PC-9 (cell line): Measurements from ENCODE around the gene ATP4B. TPM values are rescaled to one million over a fixed set of nuclear protein-coding genes. Genes with fewer than 3 reads are reported as not detected.

Source experiments
- BruUV-seq: library from RNA; stranded (reverse); fragments of 400-500 nt; replicated peaks from 2 replicates; lab custom pipeline; 2021; lab: Mats Ljungman, UMichigan
- CTCF ChIA-PET: fragments of 300-600 bp; sonication (Branson Sonifier 250); formaldehyde crosslinking; loops from one replicate; lab custom pipeline; 2022; ENCODE audit warnings: antibody characterized with exemption; lab: Charles Lee
- POLR2A ChIA-PET: fragments of 300-600 bp; sonication (Branson Sonifier 250); formaldehyde crosslinking; loops from one replicate; lab custom pipeline; 2022; ENCODE audit warnings: antibody characterized with exemption; ENCODE audit not compliant: unreplicated experiment; lab: Charles Lee
- DNase-seq, 2 experiments: peaks; one replicate each; pipeline versions ENCODE4 v3.0.0 to v3.0.0-alpha.2; 2015 to 2022; ENCODE audit warnings: mixed read lengths in 1 of 2
- H2AFZ ChIP-seq: fragments of 200-600 bp; sonication (generic); 2 replicates; pipeline ENCODE4 v1.8.1; 2017; ENCODE audit warnings: antibody characterized with exemption
- H3F3A ChIP-seq: fragments of 200-600 bp; sonication (generic); 2 replicates; pipeline ENCODE4 v1.8.1; 2017; ENCODE audit warnings: antibody characterized with exemption, mild to moderate bottlenecking, low read depth; ENCODE audit not compliant: insufficient read depth
- H3K27ac ChIP-seq: fragments of 200-600 bp; sonication (generic); 2 replicates; pipeline ENCODE4 v1.6.1; 2016; ENCODE audit warnings: mixed run types
- H3K27me3 ChIP-seq: fragments of 200-600 bp; sonication (generic); 2 replicates; pipeline ENCODE4 v1.6.1; 2016; ENCODE audit warnings: low read depth, mixed run types; ENCODE audit not compliant: insufficient read depth
- H3K36me3 ChIP-seq: fragments of 200-600 bp; sonication (generic); 2 replicates; pipeline ENCODE4 v1.6.1; 2016; ENCODE audit warnings: low read depth, mixed run types
- H3K4me1 ChIP-seq: fragments of 200-600 bp; sonication (generic); replicated peaks from 2 replicates; pipeline ENCODE4 v1.6.1; 2016; ENCODE audit warnings: mixed run types; ENCODE audit not compliant: insufficient read depth
- H3K4me2 ChIP-seq: fragments of 200-600 bp; sonication (generic); 2 replicates; pipeline ENCODE4 v1.6.1; 2017; ENCODE audit warnings: mixed run types
- H3K4me3 ChIP-seq: fragments of 200-600 bp; sonication (generic); 2 replicates; pipeline ENCODE4 v1.6.1; 2016; ENCODE audit warnings: mixed run types
- H3K79me2 ChIP-seq: fragments of 200-600 bp; sonication (generic); 2 replicates; pipeline ENCODE4 v1.6.1; 2017; ENCODE audit warnings: low read depth, mixed run types
- H3K9me2 ChIP-seq: fragments of 200-600 bp; sonication (generic); 2 replicates; pipeline ENCODE4 v1.8.1; 2017; ENCODE audit warnings: mild to moderate bottlenecking; ENCODE audit not compliant: insufficient read depth
- H3K9me3 ChIP-seq: fragments of 200-600 bp; sonication (generic); 2 replicates; pipeline ENCODE4 v1.8.1; 2016; ENCODE audit warnings: low read depth; ENCODE audit not compliant: insufficient read depth
- H4K20me1 ChIP-seq: fragments of 200-600 bp; sonication (generic); 2 replicates; pipeline ENCODE4 v1.8.1; 2017; ENCODE audit not compliant: insufficient read depth
- EZH2 ChIP-seq: fragments of 200-600 bp; sonication (generic); IDR thresholded peaks from 2 replicates; pipeline ENCODE4 v1.8.0; 2017; ENCODE audit warnings: antibody characterized with exemption, low read depth
- intact Hi-C: fragments of 100-400 bp; cut with micrococcal nuclease; formaldehyde crosslinking; loops from one replicate; pipeline ENCODE4 v1.10.0; 2022; ENCODE audit not compliant: unreplicated experiment
- total RNA-seq: library from RNA; stranded (reverse); gene quantifications from 2 replicates; pipeline ENCODE4 v1.2.3, GENCODE V29; 2021
- TF ChIP-seq, protein P1 (sequence below): fragments of 200-600 bp; sonication (generic); conservative IDR thresholded peaks from 2 replicates; pipeline ENCODE4 v1.6.1; 2017; ENCODE audit warnings: mixed run types, antibody characterized with exemption, mild to moderate bottlenecking, moderate library complexity

ATP4B gene
- total RNA-seq, 1 experiment from 2014 or later = not detected

DNA sequence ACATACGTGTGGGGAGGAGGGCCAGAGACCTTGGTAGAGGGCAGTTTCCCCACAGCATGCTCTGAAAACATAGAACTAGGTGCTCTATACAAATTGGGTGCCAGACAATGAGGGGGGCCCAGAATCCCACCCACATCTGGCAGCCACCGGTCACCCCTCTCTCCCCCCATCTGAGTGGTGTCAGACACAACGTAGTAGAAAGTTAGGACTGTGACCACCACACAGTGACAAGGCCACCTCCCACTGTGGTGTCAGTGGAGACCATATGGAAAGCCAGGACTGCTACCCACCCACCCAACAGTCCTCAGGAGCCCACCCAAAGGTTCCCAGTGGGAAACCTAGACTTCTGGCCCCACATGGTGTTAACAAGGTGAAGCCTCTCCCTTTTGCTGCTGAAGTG lies 2.1 kb upstream of the ATP4B start:
- Histone ChIP-seq H3K79me2 (no peaks in the 10 kb centered on the region), H3K4me1 (no peaks in the 10 kb centered on the region), H3K27me3 (peaks cover 62% of the 10 kb centered on the region), H3K4me2 (no peak overlapping the region), H3F3A (no peaks in the 10 kb centered on the region), H2AFZ (no peak overlapping the region), H3K9me2 (no peaks in the 10 kb centered on the region), H4K20me1 (no peaks in the 10 kb centered on the region), H3K36me3 (no peaks in the 10 kb centered on the region), H3K27ac (no peak overlapping the region), H3K9me3 (peaks cover 7% of the 10 kb centered on the region; the same call in 1 of the 2 replicates), H3K4me3 (no peak overlapping the region)
- no peak for DNase-seq
- POLR2A ChIA-PET = no interaction called here
- TF ChIP-seq, protein P1, sequence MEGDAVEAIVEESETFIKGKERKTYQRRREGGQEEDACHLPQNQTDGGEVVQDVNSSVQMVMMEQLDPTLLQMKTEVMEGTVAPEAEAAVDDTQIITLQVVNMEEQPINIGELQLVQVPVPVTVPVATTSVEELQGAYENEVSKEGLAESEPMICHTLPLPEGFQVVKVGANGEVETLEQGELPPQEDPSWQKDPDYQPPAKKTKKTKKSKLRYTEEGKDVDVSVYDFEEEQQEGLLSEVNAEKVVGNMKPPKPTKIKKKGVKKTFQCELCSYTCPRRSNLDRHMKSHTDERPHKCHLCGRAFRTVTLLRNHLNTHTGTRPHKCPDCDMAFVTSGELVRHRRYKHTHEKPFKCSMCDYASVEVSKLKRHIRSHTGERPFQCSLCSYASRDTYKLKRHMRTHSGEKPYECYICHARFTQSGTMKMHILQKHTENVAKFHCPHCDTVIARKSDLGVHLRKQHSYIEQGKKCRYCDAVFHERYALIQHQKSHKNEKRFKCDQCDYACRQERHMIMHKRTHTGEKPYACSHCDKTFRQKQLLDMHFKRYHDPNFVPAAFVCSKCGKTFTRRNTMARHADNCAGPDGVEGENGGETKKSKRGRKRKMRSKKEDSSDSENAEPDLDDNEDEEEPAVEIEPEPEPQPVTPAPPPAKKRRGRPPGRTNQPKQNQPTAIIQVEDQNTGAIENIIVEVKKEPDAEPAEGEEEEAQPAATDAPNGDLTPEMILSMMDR = no peak
- no peak for TF ChIP-seq EZH2
- no TSS peak for BruUV-seq
- CTCF ChIA-PET = no interaction called here
- intact Hi-C loops = no loop called here

GRCh38 chr13:113659337-113659736 lies 1.3 kb upstream of the ATP4B start:
- H3K4me1 ChIP-seq = no peaks in the 10 kb centered on the region
- BruUV-seq = no TSS peak

DNA sequence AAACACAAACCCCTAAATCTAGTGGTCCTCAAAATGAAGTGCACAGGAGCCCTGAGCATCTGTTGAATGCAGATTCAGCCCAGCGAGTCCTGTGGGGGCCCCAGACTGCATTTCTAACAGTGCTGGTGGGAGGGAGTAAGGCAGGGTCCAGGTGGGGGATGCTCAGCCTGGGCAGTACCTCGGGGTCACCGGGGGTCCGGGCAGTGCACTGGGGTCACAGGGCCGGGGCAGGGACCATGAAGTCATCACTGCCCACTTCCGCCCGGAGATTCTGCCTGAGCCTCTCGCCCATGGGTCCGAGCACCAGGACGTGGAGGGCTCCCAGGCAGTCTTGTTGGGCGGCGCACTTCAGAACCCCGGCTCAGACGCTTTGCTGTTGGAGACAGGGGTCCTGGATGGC lies 838 bp upstream of the ATP4B start:
- TF ChIP-seq, protein P1 = no peak
- Histone ChIP-seq H3K9me3 (peaks cover 7% of the 10 kb centered on the region; the same call in 1 of the 2 replicates), H3K79me2 (no peaks in the 10 kb centered on the region), H3K4me1 (no peaks in the 10 kb centered on the region), H3K4me2 (no peak overlapping the region), H3K36me3 (no peaks in the 10 kb centered on the region), H3K9me2 (no peaks in the 10 kb centered on the region), H2AFZ (no peak overlapping the region), H3K4me3 (no peak overlapping the region), H3K27me3 (peaks cover 50% of the 10 kb centered on the region), H3K27ac (no peak overlapping the region), H3F3A (no peaks in the 10 kb centered on the region), H4K20me1 (no peaks in the 10 kb centered on the region)
- POLR2A ChIA-PET = no interaction called here
- intact Hi-C loops = no loop called here
- CTCF ChIA-PET = no interaction called here
- no peak for DNase-seq
- BruUV-seq = no TSS peak

More at GRCh38 chr13:113659337-113659736, 1.3 kb upstream of the ATP4B start:
- no peak for TF ChIP-seq EZH2
- TF ChIP-seq, protein P1 = no peak
- Histone ChIP-seq H3K27me3 (peaks cover 55% of the 10 kb centered on the region), H3K4me2 (no peak overlapping the region), H3K9me2 (no peaks in the 10 kb centered on the region), H2AFZ (no peak overlapping the region), H3K9me3 (peaks cover 7% of the 10 kb centered on the region; the same call in 1 of the 2 replicates), H3K36me3 (no peaks in the 10 kb centered on the region), H3K4me3 (no peak overlapping the region), H4K20me1 (no peaks in the 10 kb centered on the region), H3K79me2 (no peaks in the 10 kb centered on the region), H3K27ac (no peak overlapping the region), H3F3A (no peaks in the 10 kb centered on the region)
- DNase-seq = no peak
- intact Hi-C loops = no loop called here
- POLR2A ChIA-PET = no interaction called here
- CTCF ChIA-PET = no interaction called here
